IMR-90 (cell line): ENCODE data around the gene ZFHX3. TPM values are rescaled to one million over a fixed set of nuclear protein-coding genes. Genes with fewer than 3 reads are reported as not detected.

Source experiments
- ATAC-seq: fragments of 200-7000 bp; cut with Tn5 transposase; 2 replicates; pipeline ENCODE4 v1.9.1; 2020; ENCODE audit warnings: low read depth, mild to moderate bottlenecking, moderate library complexity
- BruUV-seq: library from RNA; stranded (reverse); fragments of 400-500 nt; replicated peaks from 2 replicates; lab custom pipeline; 2021; lab: Mats Ljungman, UMichigan
- CTCF ChIA-PET: fragments of 300-600 bp; formaldehyde crosslinking; extraction: SDS; loops from one replicate; lab custom pipeline; 2021; ENCODE audit warnings: antibody characterized with exemption; lab: Yijun Ruan, JAX
- POLR2A ChIA-PET: fragments of 300-600 bp; sonication (Branson Sonifier 250); formaldehyde crosslinking; loops from one replicate; lab custom pipeline; 2022; ENCODE audit warnings: antibody characterized with exemption; ENCODE audit not compliant: unreplicated experiment; lab: Charles Lee
- DNase-seq: peaks from one replicate; pipeline ENCODE4 v3.0.0; 2013
- H2AFZ ChIP-seq: replicated peaks from 2 replicates; pipeline ENCODE3; 2013; ENCODE audit warnings: low read length, mild to moderate bottlenecking; ENCODE audit not compliant: poor library complexity
- H2AK5ac ChIP-seq: 2 replicates; pipeline ENCODE4 v1.6.1; 2013; ENCODE audit warnings: low read depth, low read length, inconsistent platforms
- H2AK9ac ChIP-seq: replicated peaks from 2 replicates; pipeline ENCODE3; 2013; ENCODE audit warnings: mild to moderate bottlenecking, low read depth, low read length, moderate library complexity; ENCODE audit not compliant: poor library complexity
- H2BK120ac ChIP-seq: 2 replicates; pipeline ENCODE4 v1.6.1; 2013; ENCODE audit warnings: low read depth, low read length, inconsistent platforms
- H2BK15ac ChIP-seq: 3 replicates; pipeline ENCODE4 v1.6.1; 2013; ENCODE audit warnings: low read depth, low read length, inconsistent platforms
- H2BK20ac ChIP-seq: 2 replicates; pipeline ENCODE4 v1.6.1; 2013; ENCODE audit warnings: low read depth, mild to moderate bottlenecking, inconsistent platforms, low read length, moderate library complexity
- H2BK5ac ChIP-seq: 2 replicates; pipeline ENCODE4 v1.6.1; 2013; ENCODE audit warnings: mild to moderate bottlenecking, low read depth, low read length, inconsistent platforms; ENCODE audit not compliant: poor library complexity, severe bottlenecking
- H3K14ac ChIP-seq: replicated peaks from 2 replicates; pipeline ENCODE4 v1.6.1; 2013; ENCODE audit warnings: low read depth, low read length, inconsistent platforms
- H3K18ac ChIP-seq: 2 replicates; pipeline ENCODE4 v1.6.1; 2013; ENCODE audit warnings: low read depth, low read length, control low read depth
- H3K23ac ChIP-seq: 2 replicates; pipeline ENCODE4 v1.6.1; 2013; ENCODE audit warnings: low read depth, low read length, inconsistent platforms
- H3K27ac ChIP-seq: 2 replicates; pipeline ENCODE4 v1.5.1; 2013; ENCODE audit warnings: mild to moderate bottlenecking, control low read depth, low read length; ENCODE audit not compliant: insufficient read depth
- H3K27me3 ChIP-seq: 2 replicates; pipeline ENCODE4 v1.6.1; 2013; ENCODE audit warnings: low read length; ENCODE audit not compliant: control insufficient read depth, insufficient read depth
- H3K36me3 ChIP-seq: 2 replicates; pipeline ENCODE4 v1.6.1; 2013; ENCODE audit warnings: low read length, mixed read lengths; ENCODE audit not compliant: control insufficient read depth, insufficient read depth
- H3K4ac ChIP-seq: 2 replicates; pipeline ENCODE4 v1.6.1; 2013; ENCODE audit warnings: low read depth, low read length, inconsistent platforms
- H3K4me1 ChIP-seq: 2 replicates; pipeline ENCODE4 v1.6.1; 2013; ENCODE audit warnings: low read length, mixed read lengths; ENCODE audit not compliant: control insufficient read depth, insufficient read depth
- H3K4me2 ChIP-seq: 2 replicates; pipeline ENCODE4 v1.6.1; 2013; ENCODE audit warnings: low read depth, mild to moderate bottlenecking, control low read depth, low read length, moderate library complexity
- H3K4me3 ChIP-seq: 2 replicates; pipeline ENCODE4 v1.5.1; 2013; ENCODE audit warnings: low read depth, mild to moderate bottlenecking, control low read depth, low read length, moderate library complexity; ENCODE audit not compliant: insufficient read depth
- H3K56ac ChIP-seq: 2 replicates; pipeline ENCODE4 v1.6.1; 2013; ENCODE audit warnings: low read length, inconsistent platforms; ENCODE audit not compliant: insufficient read depth; ENCODE audit errors: extremely low read depth
- H3K79me1 ChIP-seq, 2 experiments: 2 replicates each; pipeline ENCODE4 v1.6.1; 2013; ENCODE audit warnings: low read length in 2 of 2, inconsistent platforms in 1 of 2, low read depth in 1 of 2
- H3K9ac ChIP-seq: 2 replicates; pipeline ENCODE4 v1.6.1; 2013; ENCODE audit warnings: low read depth, low read length, control low read depth
- H3K9me1 ChIP-seq: 2 replicates; pipeline ENCODE4 v1.6.1; 2013; ENCODE audit warnings: low read length, inconsistent platforms; ENCODE audit not compliant: insufficient read depth
- H3K9me3 ChIP-seq: 2 replicates; pipeline ENCODE4 v1.6.1; 2013; ENCODE audit warnings: low read length; ENCODE audit not compliant: control insufficient read depth, insufficient read depth
- H4K20me1 ChIP-seq: 2 replicates; pipeline ENCODE4 v1.6.1; 2013; ENCODE audit warnings: low read length, inconsistent platforms; ENCODE audit not compliant: insufficient read depth
- H4K5ac ChIP-seq: 2 replicates; pipeline ENCODE4 v1.6.1; 2013; ENCODE audit warnings: mild to moderate bottlenecking, low read depth, low read length, control low read depth
- H4K8ac ChIP-seq, 2 experiments: 2 replicates each; pipeline ENCODE4 v1.6.1; 2013; ENCODE audit warnings: low read depth in 2 of 2, low read length in 2 of 2, control low read depth in 1 of 2, inconsistent platforms in 1 of 2
- H4K91ac ChIP-seq: 2 replicates; pipeline ENCODE4 v1.6.1; 2013; ENCODE audit warnings: low read depth, low read length, inconsistent platforms; ENCODE audit not compliant: insufficient read depth
- BHLHE40 ChIP-seq: fragments of 150-350 bp; IDR thresholded peaks from 2 replicates; pipeline ENCODE4 v1.6.1; 2016; ENCODE audit warnings: mild to moderate bottlenecking, low read depth, low read length
- CEBPB ChIP-seq: IDR thresholded peaks from 2 replicates; pipeline ENCODE4 v1.6.1; 2012; ENCODE audit warnings: low read depth, low read length, improper control_type of control experiment
- CHD1 ChIP-seq: IDR thresholded peaks from 2 replicates; pipeline ENCODE4 v1.6.1; 2012; ENCODE audit warnings: low read depth, low read length, improper control_type of control experiment
- FOS ChIP-seq: fragments of 150-350 bp; IDR thresholded peaks from 2 replicates; pipeline ENCODE4 v1.6.1; 2016; ENCODE audit warnings: low read depth, low read length
- MAFK ChIP-seq: IDR thresholded peaks from 2 replicates; pipeline ENCODE4 v1.6.1; 2012; ENCODE audit warnings: low read depth, low read length, improper control_type of control experiment
- MAZ ChIP-seq: IDR thresholded peaks from 2 replicates; pipeline ENCODE4 v1.6.1; 2012; ENCODE audit warnings: low read depth, mild to moderate bottlenecking, low read length, improper control_type of control experiment, moderate library complexity, borderline replicate concordance
- MXI1 ChIP-seq: IDR thresholded peaks from 2 replicates; pipeline ENCODE4 v1.6.1; 2012; ENCODE audit warnings: low read depth, mild to moderate bottlenecking, low read length, moderate library complexity, borderline replicate concordance
- NFE2L2 ChIP-seq: fragments of 150-350 bp; IDR thresholded peaks from 2 replicates; pipeline ENCODE4 v1.6.1; 2016; ENCODE audit warnings: low read depth, mild to moderate bottlenecking, low read length
- POLR2A ChIP-seq: IDR thresholded peaks from 2 replicates; pipeline ENCODE4 v1.6.1; 2012; ENCODE audit warnings: mild to moderate bottlenecking, low read depth, low read length
- RAD21 ChIP-seq: IDR thresholded peaks from 2 replicates; pipeline ENCODE4 v1.6.1; 2012; ENCODE audit warnings: low read length, improper control_type of control experiment
- SMC3 ChIP-seq: fragments of 150-350 bp; IDR thresholded peaks from 2 replicates; pipeline ENCODE4 v1.6.1; 2016; ENCODE audit warnings: low read depth, mild to moderate bottlenecking, antibody characterized with exemption, low read length, moderate library complexity
- USF2 ChIP-seq: fragments of 150-350 bp; IDR thresholded peaks from 2 replicates; pipeline ENCODE4 v1.6.1; 2017; ENCODE audit warnings: mild to moderate bottlenecking, antibody characterized with exemption, low read length, low read depth
- WGBS, 2 experiments: methylation state at CpG; one replicate each; pipeline versions ENCODE4 v1.1.5 to v1.1.7; 2013; ENCODE audit warnings: missing lambda C conversion rate in 2 of 2; ENCODE audit not compliant: insufficient read length in 1 of 2; ENCODE audit errors: extremely low coverage in 2 of 2; 5-methylcytosine and 5-hydroxymethylcytosine counted together
- dilution Hi-C: fragments of 300-500 bp; cut with HindIII; formaldehyde crosslinking; loops from one replicate; pipeline ENCODE4 v1.14.3; 2018; ENCODE audit warnings: low sequenced_read_pairs; ENCODE audit not compliant: unreplicated experiment
- in situ Hi-C: fragments of 300-500 bp; cut with MboI; formaldehyde crosslinking; loops from 3 replicates; pipeline ENCODE4 v1.14.3; 2019; ENCODE audit warnings: low sequenced_read_pairs, inconsistent platforms, mixed read lengths
- intact Hi-C: fragments of 100-400 bp; cut with micrococcal nuclease; formaldehyde crosslinking; loops from 2 replicates; pipeline ENCODE4 v1.10.0; 2022
- polyA plus RNA-seq, 3 experiments: library from polyadenylated mRNA; depleted of rRNA; stranded (reverse); fragments of >200 nt; gene quantifications; 2 replicates each; pipeline ENCODE4 v1.2.3, GENCODE V29; 2012; ENCODE audit warnings: low replicate concordance in 1 of 3
- total RNA-seq: library from RNA; depleted of rRNA; stranded (reverse); fragments of >200 nt; gene quantifications from 2 replicates; pipeline ENCODE4 v1.2.3, GENCODE V29; 2012
- TF ChIP-seq, protein P1 (sequence below): fragments of 150-350 bp; IDR thresholded peaks from 2 replicates; pipeline ENCODE4 v1.6.1; 2016; ENCODE audit warnings: low read depth, mild to moderate bottlenecking, low read length, moderate library complexity, borderline replicate concordance
- TF ChIP-seq, protein P2 (sequence below): conservative IDR thresholded peaks from 2 replicates; pipeline ENCODE4 v1.5.1; 2012; ENCODE audit warnings: mild to moderate bottlenecking, low read depth, low read length, improper control_type of control experiment

Gene ZFHX3
- total and polyA plus RNA-seq, 2 of the 4 experiments (the other 2 are of a cell fraction), result 1.4 to 1.7 TPM

- POLR2A ChIA-PET, result no interaction called here
- intact Hi-C loops, result no loop called here
- no peak overlapping the region for H2BK120ac ChIP-seq
These were observed 102.3 kb downstream of the ZFHX3 start for GRCh38 chr16:72945611-72946010.

More at GRCh38 chr16:72945611-72946010, 102.3 kb downstream of the ZFHX3 start:
- Histone ChIP-seq H3K27ac (no peak overlapping the region), H3K56ac (no peak overlapping the region), H3K4me1 (peaks cover 1% of the 10 kb centered on the region; the same call in 1 of the 2 replicates), H3K4ac (no peak overlapping the region), H3K9ac (no peak overlapping the region), H3K4me2 (no peak overlapping the region), H2AFZ (no peak overlapping the region), H4K5ac (no peak overlapping the region), H3K23ac (no peak overlapping the region), H2BK20ac (no peak overlapping the region), H3K14ac (no peak overlapping the region), H3K36me3 (peaks cover 17% of the 10 kb centered on the region), H2AK9ac (no peak overlapping the region), H3K79me1 (peaks cover 23 to 65% of the 10 kb centered on the region in 2 experiments), H3K4me3 (no peak overlapping the region), H3K18ac (no peak overlapping the region), H2AK5ac (no peak overlapping the region), H3K9me1 (peaks cover 12% of the 10 kb centered on the region), H3K27me3 (no peaks in the 10 kb centered on the region), H4K91ac (no peak overlapping the region), H2BK15ac (no peak overlapping the region), H3K9me3 (no peaks in the 10 kb centered on the region), H2BK5ac (no peak overlapping the region), H4K20me1 (peaks cover 24% of the 10 kb centered on the region), H4K8ac (no peak overlapping the region)
- dilution Hi-C loops (loop anchor here (25.0 kb wide), 1 partner anchor 92 kb away; the partner anchor contains the start of gene ZFHX3), in situ Hi-C loops (no loop called here)
- CTCF ChIA-PET, result no interaction called here
- no peak for TF ChIP-seq SMC3
- no peak for TF ChIP-seq CEBPB
- no peak for TF ChIP-seq FOS
- no peak for TF ChIP-seq RAD21
- TF ChIP-seq MAZ, result no peak
- no peak for TF ChIP-seq USF2
- TF ChIP-seq, protein P1, sequence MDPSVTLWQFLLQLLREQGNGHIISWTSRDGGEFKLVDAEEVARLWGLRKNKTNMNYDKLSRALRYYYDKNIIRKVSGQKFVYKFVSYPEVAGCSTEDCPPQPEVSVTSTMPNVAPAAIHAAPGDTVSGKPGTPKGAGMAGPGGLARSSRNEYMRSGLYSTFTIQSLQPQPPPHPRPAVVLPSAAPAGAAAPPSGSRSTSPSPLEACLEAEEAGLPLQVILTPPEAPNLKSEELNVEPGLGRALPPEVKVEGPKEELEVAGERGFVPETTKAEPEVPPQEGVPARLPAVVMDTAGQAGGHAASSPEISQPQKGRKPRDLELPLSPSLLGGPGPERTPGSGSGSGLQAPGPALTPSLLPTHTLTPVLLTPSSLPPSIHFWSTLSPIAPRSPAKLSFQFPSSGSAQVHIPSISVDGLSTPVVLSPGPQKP, result no peak
- TF ChIP-seq, protein P2, sequence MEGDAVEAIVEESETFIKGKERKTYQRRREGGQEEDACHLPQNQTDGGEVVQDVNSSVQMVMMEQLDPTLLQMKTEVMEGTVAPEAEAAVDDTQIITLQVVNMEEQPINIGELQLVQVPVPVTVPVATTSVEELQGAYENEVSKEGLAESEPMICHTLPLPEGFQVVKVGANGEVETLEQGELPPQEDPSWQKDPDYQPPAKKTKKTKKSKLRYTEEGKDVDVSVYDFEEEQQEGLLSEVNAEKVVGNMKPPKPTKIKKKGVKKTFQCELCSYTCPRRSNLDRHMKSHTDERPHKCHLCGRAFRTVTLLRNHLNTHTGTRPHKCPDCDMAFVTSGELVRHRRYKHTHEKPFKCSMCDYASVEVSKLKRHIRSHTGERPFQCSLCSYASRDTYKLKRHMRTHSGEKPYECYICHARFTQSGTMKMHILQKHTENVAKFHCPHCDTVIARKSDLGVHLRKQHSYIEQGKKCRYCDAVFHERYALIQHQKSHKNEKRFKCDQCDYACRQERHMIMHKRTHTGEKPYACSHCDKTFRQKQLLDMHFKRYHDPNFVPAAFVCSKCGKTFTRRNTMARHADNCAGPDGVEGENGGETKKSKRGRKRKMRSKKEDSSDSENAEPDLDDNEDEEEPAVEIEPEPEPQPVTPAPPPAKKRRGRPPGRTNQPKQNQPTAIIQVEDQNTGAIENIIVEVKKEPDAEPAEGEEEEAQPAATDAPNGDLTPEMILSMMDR, result no peak
- TF ChIP-seq MAFK, result no peak
- TF ChIP-seq MXI1, result no peak
- TF ChIP-seq POLR2A, result no peak
- TF ChIP-seq NFE2L2, result no peak
- no peak for TF ChIP-seq BHLHE40
- no peak for TF ChIP-seq CHD1
- DNase-seq (no peak), ATAC-seq (no peak)
- no TSS peak for BruUV-seq
- WGBS, 2 experiments, result no CpG with 5 or more reads among the region's 8 CpGs
